HCT116 (cell line): ENCODE results near the gene TRHDE. TPM values are rescaled to one million over a fixed set of nuclear protein-coding genes. Genes with fewer than 3 reads are reported as not detected.

Source experiments
- ATAC-seq: fragments of 200-7000 bp; cut with Tn5 transposase; 2 replicates; pipeline ENCODE4 v1.9.1; 2020; ENCODE audit warnings: mild to moderate bottlenecking, moderate library complexity
- BruUV-seq: library from RNA; stranded (reverse); fragments of 400-500 nt; replicated peaks from 2 replicates; lab custom pipeline; 2021; lab: Mats Ljungman, UMichigan
- CTCF ChIA-PET: fragments of 300-600 bp; sonication (Branson Sonifier 250); formaldehyde crosslinking; loops from one replicate; lab custom pipeline; 2021; ENCODE audit warnings: antibody characterized with exemption; lab: Charles Lee
- POLR2A ChIA-PET: fragments of 300-600, 350-600 bp; sonication (Branson Sonifier 250); formaldehyde crosslinking; loops from one replicate; lab custom pipeline; 2021; ENCODE audit warnings: antibody characterized with exemption; lab: Charles Lee
- RAD21 ChIA-PET, 2 experiments: fragments of 300-600 bp; sonication (Branson Sonifier 250); formaldehyde crosslinking; loops; one replicate each; lab custom pipeline; 2023; ENCODE audit warnings: low total read pairs in 2 of 2; ENCODE audit not compliant: uncharacterized antibody in 2 of 2, unreplicated experiment in 2 of 2, low non-redundant PET in 1 of 2; lab: Charles Lee
- DNase-seq: peaks from one replicate; pipeline ENCODE4 v3.0.0-alpha.2; 2010; ENCODE audit warnings: low read depth, low spot score
- H2AFZ ChIP-seq: fragments of 200-600 bp; shearing (Covaris generic), sonication (generic); 2 replicates; pipeline ENCODE4 v1.6.1; 2017; ENCODE audit warnings: low read depth, mixed run types, mixed read lengths, antibody characterized with exemption, low read length; ENCODE audit not compliant: poor library complexity, severe bottlenecking
- H3K27ac ChIP-seq: 2 replicates; pipeline ENCODE4 v1.5.1; 2012; ENCODE audit warnings: low read depth, low read length
- H3K27me3 ChIP-seq: fragments of 200-600 bp; sonication (generic); 2 replicates; pipeline ENCODE4 v1.6.1; 2016; ENCODE audit warnings: mixed run types, low read length, mixed read lengths; ENCODE audit not compliant: insufficient read depth
- H3K36me3 ChIP-seq, 2 experiments: fragments of 200-500 bp in 1 of 2; fragments of 200-600 bp in 1 of 2; sonication (Bioruptor generic) in 1 of 2; sonication (generic) in 1 of 2; 2 replicates each; pipeline versions ENCODE4 v1.5.1 to v1.6.1; 2014 to 2016; ENCODE audit warnings: low read length in 2 of 2, inconsistent platforms in 1 of 2, mixed read lengths in 1 of 2, mixed run types in 1 of 2; ENCODE audit not compliant: insufficient read depth in 2 of 2, control insufficient read depth in 1 of 2
- H3K4me1 ChIP-seq, 2 experiments: fragments of 200-600 bp in 1 of 2; sonication (generic) in 1 of 2; 2 replicates each; pipeline versions ENCODE4 v1.5.1 to v1.6.1; 2012 to 2017; ENCODE audit warnings: low read length in 2 of 2, inconsistent platforms in 1 of 2, mild to moderate bottlenecking in 1 of 2, mixed read lengths in 1 of 2, mixed run types in 1 of 2, moderate library complexity in 1 of 2; ENCODE audit not compliant: insufficient read depth in 2 of 2, control insufficient read depth in 1 of 2
- H3K4me2 ChIP-seq: fragments of 200-600 bp; sonication (generic); 2 replicates; pipeline ENCODE4 v1.6.1; 2017; ENCODE audit warnings: mixed run types, low read length, mixed read lengths
- H3K4me3 ChIP-seq, 2 experiments: fragments of 200-600 bp in 1 of 2; sonication (generic) in 1 of 2; replicated peaks in 1 of 2; 2 replicates each; pipeline ENCODE4 v1.5.1; 2011 to 2016; ENCODE audit warnings: low read length in 2 of 2, control low read depth in 1 of 2, low read depth in 1 of 2, mild to moderate bottlenecking in 1 of 2, mixed read lengths in 1 of 2, mixed run types in 1 of 2
- H3K79me2 ChIP-seq: fragments of 200-600 bp; sonication (generic); 2 replicates; pipeline ENCODE4 v1.6.1; 2017; ENCODE audit warnings: mild to moderate bottlenecking, mixed run types, low read length, moderate library complexity, mixed read lengths; ENCODE audit not compliant: insufficient read depth
- H3K9ac ChIP-seq: fragments of 200-600 bp; sonication (generic); 2 replicates; pipeline ENCODE4 v1.6.1; 2016; ENCODE audit warnings: low read length, mixed read lengths
- H3K9me2 ChIP-seq: fragments of 200-600 bp; sonication (generic), shearing (Covaris generic); 2 replicates; pipeline ENCODE4 v1.6.1; 2017; ENCODE audit warnings: mixed run types, mild to moderate bottlenecking, moderate library complexity; ENCODE audit not compliant: insufficient read depth
- H3K9me3 ChIP-seq, 2 experiments: fragments of 200-500 bp in 1 of 2; fragments of 200-600 bp in 1 of 2; sonication (Bioruptor generic) in 1 of 2; sonication (generic) in 1 of 2; 2 replicates each; pipeline ENCODE4 v1.6.1; 2014 to 2017; ENCODE audit warnings: low read length in 2 of 2, mixed read lengths in 2 of 2, inconsistent platforms in 1 of 2, low read depth in 1 of 2, mild to moderate bottlenecking in 1 of 2, mixed run types in 1 of 2, moderate library complexity in 1 of 2; ENCODE audit not compliant: control insufficient read depth in 1 of 2, insufficient read depth in 1 of 2
- H4K20me1 ChIP-seq: fragments of 200-600 bp; sonication (generic), shearing (Covaris generic); 2 replicates; pipeline ENCODE4 v1.6.1; 2017; ENCODE audit warnings: mixed run types, mild to moderate bottlenecking, moderate library complexity; ENCODE audit not compliant: insufficient read depth
- CBX3 ChIP-seq: IDR thresholded peaks from 2 replicates; pipeline ENCODE4 v1.6.1; 2012; ENCODE audit warnings: low read depth
- CEBPB ChIP-seq: IDR thresholded peaks from 2 replicates; pipeline ENCODE4 v1.6.1; 2012; ENCODE audit warnings: low read depth
- EGR1 ChIP-seq: IDR thresholded peaks from 2 replicates; pipeline ENCODE4 v1.6.1; 2012; ENCODE audit warnings: low read depth
- ELF1 ChIP-seq: IDR thresholded peaks from 2 replicates; pipeline ENCODE4 v1.6.1; 2012; ENCODE audit warnings: low read depth, borderline replicate concordance
- EZH2 ChIP-seq: fragments of 200-600 bp; sonication (generic); IDR thresholded peaks from 2 replicates; pipeline ENCODE4 v1.6.1; 2017; ENCODE audit warnings: antibody characterized with exemption, mixed run types
- EZH2phosphoT487 ChIP-seq: fragments of 200-600 bp; IDR thresholded peaks from 2 replicates; pipeline ENCODE4 v1.6.1; 2018; ENCODE audit warnings: antibody characterized with exemption, borderline replicate concordance
- FOSL1 ChIP-seq: IDR thresholded peaks from 2 replicates; pipeline ENCODE4 v1.6.1; 2012; ENCODE audit warnings: low read depth
- JUND ChIP-seq: IDR thresholded peaks from 2 replicates; pipeline ENCODE4 v1.6.1; 2012
- POLR2A ChIP-seq: IDR thresholded peaks from 2 replicates; pipeline ENCODE4 v1.7.0; 2011; ENCODE audit warnings: borderline replicate concordance; ENCODE audit not compliant: insufficient read depth, insufficient read length; ENCODE audit errors: extremely low read depth
- POLR2AphosphoS5 ChIP-seq: IDR thresholded peaks from 2 replicates; pipeline ENCODE4 v1.6.1; 2011; ENCODE audit warnings: mild to moderate bottlenecking, low read depth, low read length, moderate library complexity
- SIN3A ChIP-seq: IDR thresholded peaks from 2 replicates; pipeline ENCODE4 v1.6.1; 2012; ENCODE audit warnings: low read depth
- SRF ChIP-seq: IDR thresholded peaks from 2 replicates; pipeline ENCODE4 v1.6.1; 2012; ENCODE audit warnings: low read depth
- TCF7L2 ChIP-seq: IDR thresholded peaks from 2 replicates; pipeline ENCODE4 v1.7.0; 2011; ENCODE audit warnings: borderline replicate concordance, inconsistent platforms; ENCODE audit not compliant: insufficient read depth, insufficient read length; ENCODE audit errors: extremely low read depth
- YY1 ChIP-seq: IDR thresholded peaks from 2 replicates; pipeline ENCODE4 v1.6.1; 2011; ENCODE audit warnings: low read length, low read depth, moderate library complexity, mild to moderate bottlenecking; ENCODE audit not compliant: insufficient replicate concordance; ENCODE audit errors: extremely low read depth
- ZFX ChIP-seq: fragments of 450-650 bp; IDR thresholded peaks from 2 replicates; pipeline ENCODE4 v1.6.1; 2017
- ZNF274 ChIP-seq: fragments of 200-500 bp; sonication (Bioruptor generic); IDR thresholded peaks from 2 replicates; pipeline ENCODE4 v1.6.1; 2014; ENCODE audit warnings: mild to moderate bottlenecking, low read depth, low read length, inconsistent platforms
- intact Hi-C: fragments of 100-400 bp; cut with micrococcal nuclease; formaldehyde crosslinking; loops from 2 replicates; pipeline ENCODE4 v1.10.0; 2022
- total RNA-seq: library from RNA; stranded (reverse); gene quantifications from one replicate; pipeline ENCODE4 v1.2.1, GENCODE V29; 2021; ENCODE audit not compliant: unreplicated experiment
- TF ChIP-seq, protein P1 (sequence below): IDR thresholded peaks from 2 replicates; pipeline ENCODE4 v1.6.1; 2012
- TF ChIP-seq, protein P2 (sequence below), 3 experiments: fragments of 200-600 bp in 1 of 3; sonication (generic) in 1 of 3; IDR thresholded peaks in 2 of 3; conservative IDR thresholded peaks in 1 of 3; 2 replicates each; pipeline ENCODE4 v1.5.1; 2012 to 2017; ENCODE audit warnings: low read depth in 2 of 3, low read length in 2 of 3, antibody characterized with exemption in 1 of 3, borderline replicate concordance in 1 of 3, control low read depth in 1 of 3, mild to moderate bottlenecking in 1 of 3, mixed read lengths in 1 of 3, mixed run types in 1 of 3, moderate library complexity in 1 of 3; ENCODE audit not compliant: insufficient read depth in 1 of 3

Gene TRHDE
- total RNA-seq, 1 experiment from 2014 or later = 2.9 TPM

DNA sequence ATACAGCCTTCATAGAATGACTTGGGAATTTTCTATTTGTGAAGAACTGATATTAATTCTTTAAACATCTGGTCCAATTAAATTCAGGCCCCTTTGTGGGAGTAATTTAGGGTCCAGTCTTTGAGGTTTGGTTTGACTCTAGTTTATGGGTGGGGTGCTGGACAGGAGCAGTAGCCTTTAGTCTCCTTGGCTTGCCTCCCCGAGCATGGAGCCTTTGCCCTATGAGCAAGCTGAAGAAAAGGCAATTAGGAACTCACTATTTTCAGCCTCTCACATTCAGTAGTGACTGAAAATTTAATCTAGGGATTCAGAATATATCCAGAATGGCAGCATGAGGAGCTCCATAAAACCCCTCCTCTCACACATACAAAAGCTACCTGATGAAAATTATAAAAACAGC, 161.1 kb downstream of the TRHDE start:
- Histone ChIP-seq H3K9ac (no peak overlapping the region), H3K79me2 (no peaks in the 10 kb centered on the region), H3K27ac (no peak overlapping the region), H3K4me2 (no peak overlapping the region), H3K36me3 (no peaks in the 10 kb centered on the region), H3K4me1 (no peaks in the 10 kb centered on the region), H2AFZ (no peak overlapping the region), H3K4me3 (no peak overlapping the region), H4K20me1 (no peaks in the 10 kb centered on the region), H3K9me2 (no peaks in the 10 kb centered on the region)
- no TSS peak for BruUV-seq
- ChIA-PET POLR2A (no interaction called here), CTCF (no interaction called here)
- intact Hi-C loops = no loop called here
- no peak for ATAC-seq
- TF ChIP-seq POLR2A = no peak
- no peak for TF ChIP-seq YY1
- no peak for TF ChIP-seq FOSL1
- TF ChIP-seq, protein P1, sequence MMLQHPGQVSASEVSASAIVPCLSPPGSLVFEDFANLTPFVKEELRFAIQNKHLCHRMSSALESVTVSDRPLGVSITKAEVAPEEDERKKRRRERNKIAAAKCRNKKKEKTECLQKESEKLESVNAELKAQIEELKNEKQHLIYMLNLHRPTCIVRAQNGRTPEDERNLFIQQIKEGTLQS = no peak
- no peak for TF ChIP-seq ZNF274
- TF ChIP-seq EZH2phosphoT487 = no peak
- no peak for TF ChIP-seq POLR2AphosphoS5
- no peak for TF ChIP-seq ZFX
- TF ChIP-seq JUND = no peak
- TF ChIP-seq SRF = no peak
- TF ChIP-seq CEBPB = no peak
- no peak for TF ChIP-seq EZH2
- TF ChIP-seq, protein P2, sequence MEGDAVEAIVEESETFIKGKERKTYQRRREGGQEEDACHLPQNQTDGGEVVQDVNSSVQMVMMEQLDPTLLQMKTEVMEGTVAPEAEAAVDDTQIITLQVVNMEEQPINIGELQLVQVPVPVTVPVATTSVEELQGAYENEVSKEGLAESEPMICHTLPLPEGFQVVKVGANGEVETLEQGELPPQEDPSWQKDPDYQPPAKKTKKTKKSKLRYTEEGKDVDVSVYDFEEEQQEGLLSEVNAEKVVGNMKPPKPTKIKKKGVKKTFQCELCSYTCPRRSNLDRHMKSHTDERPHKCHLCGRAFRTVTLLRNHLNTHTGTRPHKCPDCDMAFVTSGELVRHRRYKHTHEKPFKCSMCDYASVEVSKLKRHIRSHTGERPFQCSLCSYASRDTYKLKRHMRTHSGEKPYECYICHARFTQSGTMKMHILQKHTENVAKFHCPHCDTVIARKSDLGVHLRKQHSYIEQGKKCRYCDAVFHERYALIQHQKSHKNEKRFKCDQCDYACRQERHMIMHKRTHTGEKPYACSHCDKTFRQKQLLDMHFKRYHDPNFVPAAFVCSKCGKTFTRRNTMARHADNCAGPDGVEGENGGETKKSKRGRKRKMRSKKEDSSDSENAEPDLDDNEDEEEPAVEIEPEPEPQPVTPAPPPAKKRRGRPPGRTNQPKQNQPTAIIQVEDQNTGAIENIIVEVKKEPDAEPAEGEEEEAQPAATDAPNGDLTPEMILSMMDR (IDR thresholded peaks at IDR 0.05 in 2 of 3, conservative IDR thresholded peaks at IDR 0.05 in 1 of 3; ENCODE audit: borderline replicate concordance in 1 of 3, insufficient read depth in 1 of 3, low read depth in 2 of 3, low read length in 2 of 3) = no peak
- no peak for TF ChIP-seq TCF7L2
- no peak for TF ChIP-seq CBX3
- TF ChIP-seq ELF1 = no peak
- TF ChIP-seq EGR1 = no peak
- no peak for TF ChIP-seq SIN3A
- TF ChIP-seq, all 23 proteins: peak for 0
- RAD21 ChIA-PET = no interaction called here
- Histone ChIP-seq H3K9me3 (no peaks in the 10 kb centered on the region), H3K27me3 (no peaks in the 10 kb centered on the region)
- no peak for DNase-seq
